RWPE1 (cell line): Measurements from ENCODE around the gene METTL1.

Experiments used
- CTCF ChIA-PET: fragments of 350-600 bp; sonication (Branson Sonifier 250); formaldehyde crosslinking; extraction: SDS; loops from one replicate; lab custom pipeline; 2021; lab: Yijun Ruan, JAX
- POLR2A ChIA-PET: fragments of 400-600 bp; formaldehyde crosslinking; extraction: SDS; loops from one replicate; lab custom pipeline; 2020; ENCODE audit warnings: antibody characterized with exemption; ENCODE audit not compliant: low non-redundant PET; lab: Yijun Ruan, JAX
- DNase-seq: peaks from one replicate; pipeline ENCODE4 v3.0.0; 2012; ENCODE audit warnings: low spot score
- H3K27ac ChIP-seq: fragments of 450-650 bp; 2 replicates; pipeline ENCODE4 v1.5.1; 2017
- CTCF ChIP-seq: fragments of 450-650 bp; conservative IDR thresholded peaks from 2 replicates; pipeline ENCODE4 v1.5.1; 2017; ENCODE audit warnings: low read depth, mild to moderate bottlenecking

The METTL1 gene

GRCh38 chr12:57800965-57801364, 29.1 kb upstream of the METTL1 start:
- no peak overlapping the region for H3K27ac ChIP-seq
- no peak for TF ChIP-seq CTCF
- POLR2A ChIA-PET: no interaction called here
- CTCF ChIA-PET: no interaction called here
- no peak for DNase-seq

GRCh38 chr12:57797933-57798332, 26.0 kb upstream of the METTL1 start:
- POLR2A ChIA-PET: no interaction called here
- CTCF ChIA-PET: interaction anchor here (0.9 kb wide), 1 partner anchor 107 kb away, joined by 5 read pairs; no protein-coding TSS in a partner anchor

GRCh38 chr12:57796996-57797395, 25.1 kb upstream of the METTL1 start:
- POLR2A ChIA-PET: no interaction called here
- DNase-seq: no peak
- no peak overlapping the region for H3K27ac ChIP-seq
- CTCF ChIA-PET: no interaction called here
- TF ChIP-seq CTCF: no peak

More at GRCh38 chr12:57797933-57798332, 26.0 kb upstream of the METTL1 start:
- TF ChIP-seq CTCF: no peak
- DNase-seq: no peak
- H3K27ac ChIP-seq: no peak overlapping the region

- no peak overlapping the region for H3K27ac ChIP-seq
- ChIA-PET POLR2A (no interaction called here), CTCF (interaction anchor here (0.7 kb wide), 1 partner anchor 12 kb away, joined by 5 read pairs; the partner anchor contains the start of gene TSFM)
- DNase-seq: peak; percentile 55
- TF ChIP-seq CTCF: no peak
Measured at GRCh38 chr12:57795354-57795753, 23.4 kb upstream of the METTL1 start.

GRCh38 chr12:57793920-57794319, 22.0 kb upstream of the METTL1 start:
- no peak for TF ChIP-seq CTCF
- ChIA-PET CTCF (interaction anchor here (0.7 to 1.4 kb wide), 3 partner anchors 10 to 331 kb away, joined by 3 to 4 read pairs (median 4); partner anchors contain the start of gene TSFM), POLR2A (interaction anchor here (0.8 kb wide), 1 partner anchor 52 kb away, joined by 3 read pairs; no protein-coding TSS in a partner anchor)
- DNase-seq: peak; percentile 73
- H3K27ac ChIP-seq: no peak overlapping the region

- ChIA-PET POLR2A (no interaction called here), CTCF (interaction anchor here (1.2 kb wide), 2 partner anchors 11 to 35 kb away, joined by 3 read pairs; partner anchors contain the start of gene AVIL)
- no peak overlapping the region for H3K27ac ChIP-seq
- no peak for TF ChIP-seq CTCF
- DNase-seq: no peak
Measured at GRCh38 chr12:57783861-57784260, 12.0 kb upstream of the METTL1 start.
